ENCODE results near the gene TTLL12.

Gene TTLL12

GRCh38 chr22:43186272-43187170 is at the start of gene TTLL12:
Gene TTLL12 (minus strand): TSS chr22:43187134. CDS start chr22:43187069, 65 bp downstream.
- DNase-seq = peak in 1 of 2 experiments; percentile 45

- DNase-seq = no peak
These were observed 48.8 kb upstream of the TTLL12 start for GRCh38 chr22:43235445-43236409.

GRCh38 chr22:43234264-43234988 is 47.5 kb upstream of the TTLL12 start:
- DNase-seq = no peak

- DNase-seq = no peak
These were observed 46.6 kb upstream of the TTLL12 start for GRCh38 chr22:43233529-43233928.

GRCh38 chr22:43232445-43232844 is 45.5 kb upstream of the TTLL12 start:
- no peak for DNase-seq

GRCh38 chr22:43231724-43232034 is 44.7 kb upstream of the TTLL12 start:
- no peak for DNase-seq

GRCh38 chr22:43230971-43231723 is 44.2 kb upstream of the TTLL12 start:
- peak; percentile 36 to 68 for DNase-seq

GRCh38 chr22:43230571-43230970 is 43.6 kb upstream of the TTLL12 start:
- DNase-seq = no peak

GRCh38 chr22:43228863-43229262 is 41.9 kb upstream of the TTLL12 start:
- DNase-seq = no peak

- peak; percentile 14 to 17 for DNase-seq
These were observed 41.4 kb upstream of the TTLL12 start for GRCh38 chr22:43228330-43228729.

- no peak for DNase-seq
These were observed 40.3 kb upstream of the TTLL12 start for GRCh38 chr22:43227239-43227630.

GRCh38 chr22:43226377-43227238 is 39.7 kb upstream of the TTLL12 start:
- no peak for DNase-seq

GRCh38 chr22:43225609-43226008 is 38.7 kb upstream of the TTLL12 start:
- no peak for DNase-seq

- no peak for DNase-seq
These were observed 36.1 kb upstream of the TTLL12 start for GRCh38 chr22:43222987-43223386.

GRCh38 chr22:43222262-43222661 is 35.3 kb upstream of the TTLL12 start:
- no peak for DNase-seq

- DNase-seq = no peak
These were observed 33.9 kb upstream of the TTLL12 start for GRCh38 chr22:43220625-43221380.

- DNase-seq = no peak
These were observed 31.9 kb upstream of the TTLL12 start for GRCh38 chr22:43218786-43219185.

- no peak for DNase-seq
These were observed 30.5 kb upstream of the TTLL12 start for GRCh38 chr22:43217285-43218030.

- no peak for DNase-seq
These were observed 29.8 kb upstream of the TTLL12 start for GRCh38 chr22:43216738-43217137.

- DNase-seq = no peak
These were observed 27.0 kb upstream of the TTLL12 start for GRCh38 chr22:43213962-43214361.

All from NCI-H1930 (cell line).